Measurements from ENCODE around the gene IL17B. TPM values are rescaled to one million over a fixed set of nuclear protein-coding genes. Genes with fewer than 3 reads are reported as not detected.

The IL17B gene
- total and polyA plus RNA-seq, 9 of the 15 experiments (the other 6 are each of a cell fraction or from before 2014, with no cell fraction given) = 0.28 to 2.6 (median 0.53) TPM; not detected in 2

- no peaks in the 10 kb centered on the region for H3K9me1 ChIP-seq (ENCODE audit: control insufficient read depth, insufficient read depth, low read length)
- no peaks in the 10 kb centered on the region for H3K9me3 ChIP-seq (replicated peaks; ENCODE audit: control insufficient read depth, insufficient read depth, low read depth, low read length)
- peaks cover 40% of the 10 kb centered on the region for H3K79me2 ChIP-seq (ENCODE audit: control insufficient read depth, insufficient read depth, low read length)
- H4K20me1 ChIP-seq (replicated peaks; ENCODE audit: control insufficient read depth, insufficient read depth, low read length) = no peaks in the 10 kb centered on the region
- POLR2A ChIA-PET = interaction anchor here (1.2 to 4.7 kb wide), 3 partner anchors 11 to 24 kb away, joined by 11 to 87 read pairs (median 12); partner anchors contain the start of gene PCYOX1L
- peak overlapping the region in 1 of 2 experiments; percentile 97; a peak in 1 of 4 replicates for H3K9ac ChIP-seq (ENCODE audit: insufficient read depth in 1 of 2, low read depth in 2 of 2, low read length in 2 of 2)
- BruUV-seq (replicated peaks) = no TSS peak
- no peak overlapping the region for H2AFZ ChIP-seq (ENCODE audit: low read depth, low read length)
- CTCF ChIA-PET (ENCODE audit: low intra/inter-chr PET ratio) = no interaction called here
- peaks cover 23% of the 10 kb centered on the region for H3K36me3 ChIP-seq (ENCODE audit: control insufficient read depth, insufficient read depth, low read length)
- 63% methylated on average over 2 of the region's 2 CpGs for WGBS (ENCODE audit: insufficient coverage, low coverage, missing lambda C conversion rate)
- no peak for FAIRE-seq
- no peaks in the 10 kb centered on the region for H3K27me3 ChIP-seq (ENCODE audit: control insufficient read depth in 2 of 2, insufficient read depth in 2 of 2, low read length in 2 of 2)
- peak overlapping the region; percentile 82; the same call in 1 of the 2 replicates for H3K4me3 ChIP-seq
- TF ChIP-seq PRMT5 (CRISPR knock-in tag; IDR thresholded peaks at IDR 0.05) (no peak), ZBTB49 (CRISPR knock-in tag; IDR thresholded peaks at IDR 0.05; ENCODE audit: borderline replicate concordance) (no peak), GATAD2B (IDR thresholded peaks at IDR 0.05; ENCODE audit: borderline replicate concordance) (no peak), PRPF4 (IDR thresholded peaks at IDR 0.05; ENCODE audit: insufficient read depth, low read depth, low read length, poor library complexity, severe bottlenecking) (no peak), NCOA1 (IDR thresholded peaks at IDR 0.05; ENCODE audit: low read depth) (no peak), NR1H2 (CRISPR knock-in tag; IDR thresholded peaks at IDR 0.05) (no peak)
- intact Hi-C loops (cut with micrococcal nuclease) (no loop called here), in situ Hi-C loops (cut with MboI) (no loop called here)
- ATAC-seq = no peak
- DNase-seq (ENCODE audit: extremely low read depth in 1 of 4, low spot score in 3 of 4) = no peak
- H3K27ac ChIP-seq (ENCODE audit: extremely low read depth, low read depth, low read length) = no peak overlapping the region
- H3K4me1 ChIP-seq (replicated peaks in 1 of 2; ENCODE audit: control insufficient read depth in 2 of 2, insufficient read depth in 2 of 2, low read length in 2 of 2) = peaks cover 7 to 21% of the 10 kb centered on the region in 2 experiments; a peak in 3 of 5 replicates
- peak overlapping the region; percentile 99; the same call in 1 of the 2 replicates for H3K4me2 ChIP-seq (ENCODE audit: insufficient read depth, low read length)
Observed at GRCh38 chr5:149344151-149344550, 34.9 kb downstream of the IL17B start.

All from K562 (cell line).